Effector memory CD4-positive, alpha-beta T cell (primary cell): ENCODE data around the gene SORD.
"Not testable (repeated sequence)": the region's sequence is repeated elsewhere in the genome, so short reads cannot be mapped to it uniquely, and the experiment has no call there.

Experiments used
- DNase-seq, 3 donors: peaks; one replicate each; pipeline ENCODE4 v3.0.0-alpha.2; 2020
- H3K27ac ChIP-seq: 2 replicates; pipeline ENCODE4 v1.7.0; 2013; ENCODE audit warnings: mild to moderate bottlenecking, low read length, moderate library complexity; ENCODE audit not compliant: insufficient read depth, poor library complexity, severe bottlenecking
- H3K27me3 ChIP-seq: replicated peaks from 2 replicates; pipeline ENCODE4 v1.7.0; 2013; ENCODE audit warnings: mild to moderate bottlenecking, low read length; ENCODE audit not compliant: insufficient read depth, control insufficient read depth, poor library complexity, severe bottlenecking
- H3K36me3 ChIP-seq: 2 replicates; pipeline ENCODE4 v1.7.0; 2013; ENCODE audit warnings: mild to moderate bottlenecking, low read length, moderate library complexity; ENCODE audit not compliant: control insufficient read depth, insufficient read depth
- H3K4me1 ChIP-seq: 2 replicates; pipeline ENCODE4 v1.7.0; 2013; ENCODE audit warnings: low read length, mild to moderate bottlenecking; ENCODE audit not compliant: control insufficient read depth, insufficient read depth, poor library complexity, severe bottlenecking
- H3K4me3 ChIP-seq: 2 replicates; pipeline ENCODE4 v1.7.0; 2013; ENCODE audit warnings: low read length, low read depth, mild to moderate bottlenecking; ENCODE audit not compliant: insufficient read depth, poor library complexity, severe bottlenecking
- H3K9me3 ChIP-seq: 2 replicates; pipeline ENCODE4 v1.7.0; 2013; ENCODE audit warnings: mild to moderate bottlenecking, low read length, moderate library complexity; ENCODE audit not compliant: control insufficient read depth

The SORD gene

GRCh38 chr15:45023659-45024225, 747 bp downstream of the SORD start:
- H3K36me3 ChIP-seq = no peaks in the 10 kb centered on the region
- no peaks in the 10 kb centered on the region for H3K27me3 ChIP-seq
- no peaks in the 10 kb centered on the region for H3K9me3 ChIP-seq
- no peak overlapping the region for H3K27ac ChIP-seq
- peaks cover 11% of the 10 kb centered on the region for H3K4me1 ChIP-seq
- DNase-seq = no peak
- H3K4me3 ChIP-seq = peak overlapping the region; percentile 81

DNA sequence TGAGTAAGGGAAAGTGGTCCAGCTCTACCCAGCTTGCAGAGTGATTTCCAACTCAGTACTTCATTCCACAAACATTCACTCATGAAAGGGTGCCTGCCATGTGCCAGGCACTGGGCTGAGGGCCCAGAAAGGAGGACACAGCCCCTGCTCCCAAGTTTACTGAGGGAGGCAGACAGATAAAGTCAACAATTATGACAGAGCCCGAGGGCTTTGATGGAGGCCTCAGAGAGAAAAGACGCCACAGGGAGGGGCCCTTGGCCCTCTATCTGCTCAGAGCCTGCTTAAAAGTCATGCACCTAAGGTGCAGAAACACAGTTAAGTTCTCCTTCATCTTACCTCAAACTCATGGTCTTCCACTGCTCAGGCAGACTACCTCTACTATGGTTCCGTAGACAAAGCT, 1.7 kb downstream of the SORD start:
- H3K9me3 ChIP-seq, H3K36me3 ChIP-seq, H3K27ac ChIP-seq, H3K4me3 ChIP-seq, H3K27me3 ChIP-seq, DNase-seq: not testable (repeated sequence)
- peaks cover 11% of the 10 kb centered on the region for H3K4me1 ChIP-seq

DNA sequence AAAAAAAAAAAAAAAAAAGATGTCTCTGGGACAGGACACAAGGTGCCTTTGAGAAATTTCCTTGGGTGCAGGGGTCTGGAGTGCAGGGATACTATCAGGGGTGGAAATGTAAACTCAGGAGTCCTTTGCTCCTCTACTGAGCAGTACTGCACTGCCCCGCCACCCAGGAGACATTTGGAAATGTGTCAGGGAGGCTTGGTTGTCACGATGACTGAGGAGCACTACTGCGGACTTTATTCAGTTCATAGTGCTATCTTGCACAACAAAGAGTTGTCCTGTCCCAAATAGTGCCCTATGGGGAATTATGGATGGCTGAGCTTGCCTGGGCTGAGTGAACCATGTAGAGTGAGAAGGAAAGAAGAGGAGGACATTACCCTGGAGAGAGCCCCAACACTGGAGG, 2.6 kb downstream of the SORD start:
- H3K36me3 ChIP-seq, H3K9me3 ChIP-seq, H3K27me3 ChIP-seq, DNase-seq, H3K27ac ChIP-seq, H3K4me3 ChIP-seq: not testable (repeated sequence)
- H3K4me1 ChIP-seq = peaks cover 11% of the 10 kb centered on the region

DNA sequence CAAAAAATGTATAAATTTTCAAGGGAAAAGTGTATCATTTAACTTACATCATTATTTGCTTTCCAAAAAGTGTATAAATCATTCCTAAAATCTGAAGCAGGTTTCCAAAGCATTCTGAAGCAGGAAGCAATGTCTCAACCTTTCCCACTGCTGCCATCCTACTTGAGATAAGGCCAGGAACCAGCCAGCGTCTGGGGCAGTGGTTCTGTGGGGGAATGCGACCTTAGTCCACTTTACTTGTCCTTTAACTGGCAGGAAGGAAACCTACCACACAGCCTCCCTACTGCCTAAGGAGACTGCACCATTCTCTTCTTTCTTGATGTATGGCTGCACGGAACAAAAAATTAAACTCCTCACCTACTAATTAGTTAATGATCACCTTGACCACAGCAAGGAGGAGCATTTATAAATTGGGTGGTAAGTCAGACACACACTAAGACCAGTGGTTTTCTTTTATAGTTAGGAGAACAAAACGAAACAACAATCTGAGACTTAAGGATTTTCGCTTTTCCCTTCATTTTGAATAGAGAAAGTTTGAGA, 3.7 kb downstream of the SORD start:
- Histone ChIP-seq H3K4me3 (no peak overlapping the region), H3K27ac (no peak overlapping the region), H3K4me1 (peaks cover 11% of the 10 kb centered on the region), H3K27me3 (no peaks in the 10 kb centered on the region), H3K36me3 (no peaks in the 10 kb centered on the region), H3K9me3 (no peaks in the 10 kb centered on the region)
- DNase-seq = no peak

DNA sequence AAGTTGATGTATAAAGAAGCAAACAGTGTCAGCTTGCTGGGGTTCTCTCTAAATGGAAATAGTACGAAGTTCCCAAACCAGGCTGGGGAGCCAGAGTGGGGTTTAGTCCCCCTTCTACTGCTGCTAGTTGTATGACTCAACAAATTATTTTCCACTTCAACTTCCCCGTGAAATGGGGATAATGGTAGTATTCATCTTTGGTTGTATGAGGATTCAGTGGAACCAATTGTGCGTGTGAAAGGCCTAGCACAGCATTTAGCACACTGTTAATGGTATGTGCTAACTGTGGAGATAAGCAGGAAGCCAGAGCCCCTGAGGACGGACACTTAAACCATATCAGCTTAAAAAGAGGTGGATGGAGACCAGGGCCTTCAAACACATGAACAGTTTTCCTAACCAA, 4.2 kb downstream of the SORD start:
- Histone ChIP-seq H3K36me3 (no peaks in the 10 kb centered on the region), H3K27ac (no peak overlapping the region), H3K27me3 (no peaks in the 10 kb centered on the region), H3K4me1 (peaks cover 10% of the 10 kb centered on the region), H3K9me3 (no peaks in the 10 kb centered on the region), H3K4me3 (no peak overlapping the region)
- no peak for DNase-seq

DNA sequence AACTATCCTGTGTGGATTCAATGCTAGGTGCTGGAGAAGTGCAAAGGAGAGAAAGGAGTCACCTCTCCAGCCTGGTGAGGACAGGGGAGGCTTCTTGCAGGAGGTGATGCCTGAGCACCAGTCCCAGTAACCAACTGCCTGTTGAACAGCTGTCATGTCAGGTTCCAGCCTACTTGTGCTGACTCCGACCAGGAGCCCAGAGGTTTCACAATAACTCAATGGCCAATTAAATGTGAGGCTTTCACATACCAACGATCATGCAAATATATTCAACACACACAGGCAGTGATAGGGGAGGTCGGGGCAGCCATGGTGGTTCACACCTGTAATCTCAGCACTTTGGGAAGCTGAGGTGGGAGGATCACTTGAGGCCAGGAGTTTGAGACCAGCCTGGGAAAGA, 7.7 kb downstream of the SORD start:
- no peaks in the 10 kb centered on the region for H3K36me3 ChIP-seq
- H3K4me1 ChIP-seq = no peaks in the 10 kb centered on the region
- H3K27ac ChIP-seq = no peak overlapping the region
- no peak overlapping the region for H3K4me3 ChIP-seq
- no peaks in the 10 kb centered on the region for H3K9me3 ChIP-seq
- no peak for DNase-seq
- no peaks in the 10 kb centered on the region for H3K27me3 ChIP-seq

DNA sequence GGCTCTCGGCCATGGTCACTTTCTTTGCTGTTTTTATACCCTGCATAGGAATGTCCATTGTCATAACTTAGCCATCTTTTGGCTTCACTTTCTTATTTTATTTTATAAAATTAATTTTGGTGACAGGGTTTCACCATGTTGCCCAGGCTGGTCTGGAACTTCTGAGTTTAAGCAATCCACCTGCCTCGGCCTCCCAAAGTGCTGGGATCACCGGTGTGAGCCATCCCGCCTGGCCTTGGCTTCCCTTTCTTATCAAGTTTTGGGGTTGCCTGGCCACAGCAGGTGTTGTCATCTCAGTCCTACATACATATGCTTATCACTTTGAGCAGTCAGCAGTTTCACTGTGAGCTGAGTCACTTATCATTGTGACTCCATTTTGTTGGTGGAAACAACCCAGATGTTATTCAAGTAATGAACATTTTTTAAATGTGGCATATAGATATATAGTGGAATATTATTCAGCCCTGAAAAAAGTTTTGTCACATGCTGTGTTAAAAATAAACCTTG, 8.6 kb downstream of the SORD start:
- DNase-seq, H3K27ac ChIP-seq, H3K36me3 ChIP-seq, H3K4me1 ChIP-seq, H3K4me3 ChIP-seq, H3K9me3 ChIP-seq, H3K27me3 ChIP-seq: not testable (repeated sequence)

DNA sequence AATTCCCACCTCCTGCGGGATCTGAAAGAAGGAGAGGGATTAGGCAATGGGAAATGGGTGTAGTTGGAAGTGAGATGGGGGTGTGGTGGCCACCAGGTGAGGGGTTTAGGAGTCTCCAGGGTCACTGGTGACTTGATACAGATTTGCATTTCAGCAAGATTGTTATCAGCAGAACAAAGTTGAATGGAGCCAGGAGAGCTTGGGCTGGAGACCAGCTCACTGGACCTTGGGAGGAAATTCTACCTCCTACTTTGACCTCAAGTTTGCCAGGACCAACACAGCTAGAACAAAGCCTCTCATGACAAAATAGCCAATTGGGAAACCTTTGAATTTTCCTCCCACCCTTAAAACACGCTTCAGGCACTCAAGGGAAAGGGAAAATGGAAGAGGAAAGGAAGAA, 9.5 kb downstream of the SORD start:
- not testable (repeated sequence) for H3K27ac ChIP-seq, H3K9me3 ChIP-seq, DNase-seq, H3K27me3 ChIP-seq, H3K4me3 ChIP-seq, H3K4me1 ChIP-seq, H3K36me3 ChIP-seq

DNA sequence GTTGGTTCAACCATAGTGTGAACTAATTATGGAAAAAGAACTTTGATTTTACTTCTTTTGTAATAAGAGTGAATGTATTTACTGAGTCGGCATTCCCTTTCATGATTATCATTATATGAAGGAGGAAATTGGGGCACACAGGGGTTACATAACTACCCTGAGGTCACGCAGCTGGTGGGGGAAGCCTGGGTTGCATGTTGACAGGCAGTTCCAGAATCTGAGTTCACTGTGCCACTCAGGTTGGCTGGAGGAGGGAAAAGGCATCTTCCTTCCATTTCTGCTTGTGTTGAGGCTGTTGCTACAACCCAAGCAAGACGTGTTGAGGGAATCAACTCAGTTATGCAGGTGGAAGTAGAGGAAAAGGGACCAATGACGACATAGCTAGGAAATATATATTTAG, 11.1 kb downstream of the SORD start:
- not testable (repeated sequence) for H3K4me3 ChIP-seq, H3K4me1 ChIP-seq, H3K27me3 ChIP-seq, H3K9me3 ChIP-seq, H3K36me3 ChIP-seq, H3K27ac ChIP-seq, DNase-seq

GRCh38 chr15:45034600-45035375, 11.8 kb downstream of the SORD start:
- DNase-seq, H3K27me3 ChIP-seq, H3K27ac ChIP-seq, H3K4me1 ChIP-seq, H3K36me3 ChIP-seq, H3K9me3 ChIP-seq, H3K4me3 ChIP-seq: not testable (repeated sequence)
